Urinary bladder (tissue), 4 donors: Measurements from ENCODE around the gene SFXN1. TPM values are rescaled to one million over a fixed set of nuclear protein-coding genes. Genes with fewer than 3 reads are reported as not detected.

ENCODE experiments used
- DNase-seq: peaks from one replicate; pipeline ENCODE4 v3.0.0-alpha.2; 2015; ENCODE audit errors: extremely low spot score
- H3K27ac ChIP-seq: one replicate; pipeline ENCODE4 v1.5.1; 2013; ENCODE audit warnings: low read depth, mild to moderate bottlenecking, moderate library complexity
- H3K36me3 ChIP-seq: one replicate; pipeline ENCODE4 v1.6.1; 2013; ENCODE audit warnings: mild to moderate bottlenecking, moderate library complexity; ENCODE audit not compliant: insufficient read depth
- H3K4me1 ChIP-seq: one replicate; pipeline ENCODE4 v1.6.1; 2013; ENCODE audit warnings: mild to moderate bottlenecking, moderate library complexity; ENCODE audit not compliant: insufficient read depth
- H3K4me3 ChIP-seq: one replicate; pipeline ENCODE4 v1.5.1; 2013; ENCODE audit warnings: low read depth, low read length
- WGBS: extraction: QIAGEN DNeasy Blood & Tissue Kit; methylation state at CpG from one replicate; pipeline ENCODE4 v1.1.7; 2013; 5-methylcytosine and 5-hydroxymethylcytosine counted together
- polyA plus RNA-seq: library from polyadenylated mRNA; stranded (reverse); fragments of 200-250 nt; gene quantifications from one replicate; pipeline ENCODE4 v1.2.3, GENCODE V29; 2013
- total RNA-seq: library from RNA; depleted of rRNA; stranded (reverse); fragments of >200 nt; gene quantifications from one replicate; pipeline ENCODE4 v1.2.3, GENCODE V29; 2014
- donor health status: healthy with polysubstance abuse.
- donor health status: healthy.

Gene SFXN1
- total and polyA plus RNA-seq, 2 donors = 14.3 to 36.5 TPM

DNA sequence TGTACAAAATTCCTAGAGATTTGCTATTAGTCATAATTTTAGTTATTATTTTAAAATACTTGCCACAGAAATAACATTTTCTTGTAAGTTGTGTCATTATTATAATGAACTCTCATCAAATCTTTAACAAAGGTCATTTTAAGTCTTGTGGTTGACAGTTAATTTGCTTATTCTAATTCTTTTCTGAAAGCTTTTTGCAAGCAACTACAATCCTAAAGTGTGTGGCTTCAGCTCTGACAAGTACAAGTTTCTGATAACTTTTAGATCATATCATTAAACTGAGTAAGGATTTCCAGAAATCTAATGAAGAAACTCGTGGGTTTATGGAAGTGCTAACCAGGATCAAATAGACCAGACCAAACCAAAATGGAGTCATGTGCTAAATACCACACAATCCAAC lies 86.4 kb downstream of the SFXN1 start:
- H3K4me3 ChIP-seq = no peak overlapping the region
- no peak for DNase-seq
- 16% methylated on average over 1 of the region's 1 CpG for WGBS
- no peaks in the 10 kb centered on the region for H3K4me1 ChIP-seq
- no peak overlapping the region for H3K27ac ChIP-seq
- H3K36me3 ChIP-seq = no peaks in the 10 kb centered on the region

DNA sequence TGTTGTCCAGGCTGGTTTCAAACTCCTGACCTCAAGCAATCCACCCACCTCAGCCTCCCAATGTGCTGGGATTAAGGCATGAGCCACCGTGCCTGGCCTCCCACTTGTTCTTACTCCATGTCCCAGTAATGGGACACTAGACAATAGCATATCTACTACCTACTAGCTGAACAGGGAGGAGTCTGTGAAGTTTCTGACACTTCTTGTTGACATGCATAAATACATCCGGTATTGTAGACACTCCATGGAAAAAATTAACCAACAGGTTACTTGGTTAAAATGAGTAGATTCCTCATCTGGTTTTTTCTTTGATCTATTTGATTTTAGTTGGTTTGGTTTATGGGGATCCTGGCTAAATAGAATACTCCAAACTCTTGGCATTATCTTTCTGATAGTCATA lies 88.3 kb downstream of the SFXN1 start:
- DNase-seq = no peak
- Histone ChIP-seq H3K36me3 (no peaks in the 10 kb centered on the region), H3K4me3 (no peak overlapping the region), H3K4me1 (no peaks in the 10 kb centered on the region), H3K27ac (no peak overlapping the region)
- 87% methylated on average over 2 of the region's 2 CpGs for WGBS

DNA sequence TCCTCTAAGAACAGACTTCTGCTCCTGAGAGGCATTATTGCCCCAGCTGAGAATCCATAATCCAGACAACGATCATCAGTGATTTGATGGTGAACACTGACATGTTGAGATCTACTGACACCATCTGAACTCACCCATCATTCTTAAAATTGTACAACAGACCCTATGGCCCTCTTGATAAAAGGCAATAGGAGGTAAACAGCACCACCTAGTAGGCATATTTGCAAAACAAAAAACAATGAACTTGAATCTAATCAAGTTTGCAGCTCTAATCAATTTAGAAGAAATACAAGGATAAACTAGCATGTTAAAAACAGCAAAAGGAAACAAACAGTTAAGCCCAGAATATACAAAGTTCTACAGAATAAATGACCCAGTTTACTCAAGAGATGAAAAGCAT lies 89.6 kb downstream of the SFXN1 start:
- no peak overlapping the region for H3K27ac ChIP-seq
- WGBS = 69% methylated on average over 1 of the region's 1 CpG
- no peaks in the 10 kb centered on the region for H3K36me3 ChIP-seq
- no peak for DNase-seq
- H3K4me1 ChIP-seq = no peaks in the 10 kb centered on the region
- H3K4me3 ChIP-seq = no peak overlapping the region

DNA sequence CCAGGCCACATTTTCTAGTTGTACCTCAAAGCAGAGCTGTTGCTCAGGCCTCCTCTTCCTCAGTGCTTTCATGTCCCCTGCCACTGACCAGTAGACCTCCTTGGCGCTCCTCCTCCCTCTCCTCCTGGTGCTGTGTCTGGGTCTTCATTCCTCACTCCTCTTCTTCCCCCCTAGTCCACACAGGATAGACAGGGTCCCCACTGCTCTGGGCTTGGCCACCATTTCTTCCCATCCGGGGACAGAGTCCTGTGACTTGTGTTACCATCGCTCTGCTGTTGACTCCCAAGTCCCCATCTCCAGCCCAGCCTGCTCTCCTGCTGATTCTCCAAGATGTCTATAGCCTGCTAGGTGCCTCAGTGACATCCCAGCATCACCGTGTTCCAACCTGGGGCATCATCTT lies 91.3 kb downstream of the SFXN1 start:
- no peaks in the 10 kb centered on the region for H3K36me3 ChIP-seq
- H3K27ac ChIP-seq = no peak overlapping the region
- H3K4me3 ChIP-seq = no peak overlapping the region
- DNase-seq = no peak
- H3K4me1 ChIP-seq = no peaks in the 10 kb centered on the region
- 94% methylated on average over 4 of the region's 4 CpGs for WGBS

DNA sequence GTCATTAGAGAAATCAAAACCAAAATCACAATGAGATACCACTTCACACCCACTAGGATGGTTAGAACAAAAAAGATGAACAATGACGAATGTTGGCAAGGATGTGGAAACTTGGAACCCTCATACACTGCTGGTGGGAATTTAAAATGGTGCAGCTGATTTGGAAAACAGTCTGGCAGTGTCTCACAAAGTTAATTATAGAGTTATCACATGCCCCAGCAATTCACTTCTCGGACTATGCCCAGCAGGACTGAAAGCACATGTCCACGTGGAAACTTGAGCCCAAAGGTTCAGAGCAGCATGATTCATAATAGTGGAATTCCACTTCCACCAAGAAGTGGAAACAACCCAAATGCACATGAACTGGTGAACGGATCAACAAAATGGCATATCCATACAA lies 94.5 kb downstream of the SFXN1 start:
- Histone ChIP-seq H3K27ac (no peak overlapping the region), H3K4me1 (no peaks in the 10 kb centered on the region), H3K36me3 (no peaks in the 10 kb centered on the region), H3K4me3 (no peak overlapping the region)
- 59% methylated on average over 4 of the region's 4 CpGs for WGBS
- DNase-seq = no peak

DNA sequence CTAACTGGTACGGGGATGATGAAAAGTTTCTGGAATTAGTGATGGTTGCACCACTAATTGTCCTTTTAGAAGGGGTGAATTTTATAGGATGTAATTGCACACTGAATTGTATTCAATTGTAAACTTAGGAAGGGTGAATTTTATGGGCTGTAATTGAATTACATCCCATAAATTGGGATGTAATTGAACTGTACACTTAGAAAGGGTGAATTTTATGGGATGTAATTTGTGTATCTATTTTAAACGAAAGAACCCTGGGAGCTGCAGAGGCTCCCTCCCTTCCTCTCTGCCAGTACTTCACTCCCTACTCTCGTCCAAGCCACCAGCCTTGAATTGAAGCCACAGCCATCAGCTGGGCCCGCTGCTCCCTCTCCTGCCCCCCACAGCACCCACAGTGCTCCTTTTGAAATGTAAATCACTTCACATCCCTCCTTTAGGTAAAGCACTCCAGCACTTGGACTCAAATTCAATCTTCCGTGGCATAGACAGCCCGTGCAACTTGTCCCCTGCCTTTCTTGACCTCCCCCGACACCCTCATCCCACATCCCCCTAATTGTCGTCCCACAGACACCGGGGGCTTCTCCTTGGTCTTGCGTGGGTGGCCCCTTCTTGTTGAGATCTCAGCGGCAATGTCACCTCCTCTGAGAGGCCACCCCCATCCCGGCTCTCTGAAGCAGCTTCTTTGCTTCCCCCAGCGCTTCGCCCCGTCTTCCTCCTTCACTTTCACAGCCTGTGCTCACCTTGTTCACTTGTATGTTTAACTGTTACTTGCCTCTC lies 95.3 kb downstream of the SFXN1 start:
- Histone ChIP-seq H3K27ac (no peak overlapping the region), H3K4me1 (no peaks in the 10 kb centered on the region), H3K36me3 (no peaks in the 10 kb centered on the region), H3K4me3 (no peak overlapping the region)
- no peak for DNase-seq
- 17% methylated on average over 15 of the region's 15 CpGs for WGBS

DNA sequence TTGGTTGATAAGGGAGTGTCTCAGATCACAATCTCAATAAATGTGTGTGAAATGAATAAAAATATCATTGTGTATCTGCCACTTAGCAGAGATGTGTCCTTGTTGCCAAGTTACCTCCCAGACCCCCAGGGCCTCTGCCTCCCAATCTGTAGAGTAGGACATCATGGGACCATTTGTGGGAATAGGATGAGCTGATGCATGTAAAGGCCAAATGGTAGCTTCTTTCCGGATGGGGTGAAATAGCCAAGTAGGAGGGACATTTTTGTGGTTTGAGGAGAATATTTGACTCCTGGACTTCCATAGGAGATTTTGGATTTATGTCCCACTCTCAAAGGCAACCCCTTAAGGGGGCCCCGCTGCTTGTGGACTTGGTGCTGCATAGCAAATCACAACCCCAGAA lies 96.9 kb downstream of the SFXN1 start:
- H3K4me1 ChIP-seq = no peaks in the 10 kb centered on the region
- H3K36me3 ChIP-seq = no peaks in the 10 kb centered on the region
- H3K4me3 ChIP-seq = no peak overlapping the region
- no peak overlapping the region for H3K27ac ChIP-seq
- no peak for DNase-seq
- WGBS = 90% methylated on average over 2 of the region's 2 CpGs

DNA sequence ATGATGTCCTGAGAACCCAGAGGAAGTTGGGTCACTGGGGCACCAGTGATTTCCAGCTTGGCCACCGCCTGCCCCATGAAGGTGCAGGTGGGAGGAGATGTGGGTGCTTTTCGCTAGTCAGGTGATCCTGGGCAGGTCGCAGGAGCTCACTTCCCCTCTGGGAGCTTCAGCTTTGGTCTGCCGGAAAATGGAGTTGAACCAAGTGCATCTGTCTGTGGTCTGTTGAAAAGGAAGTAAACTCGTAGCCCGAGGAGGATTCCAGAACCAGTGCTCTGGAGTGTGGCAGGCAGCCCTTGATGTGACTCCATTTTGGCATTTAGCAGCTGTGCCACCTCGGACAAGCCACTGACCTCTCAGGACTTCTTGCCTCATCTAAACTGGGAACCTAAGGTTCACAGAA lies 97.7 kb downstream of the SFXN1 start:
- WGBS = 71% methylated on average over 7 of the region's 7 CpGs

DNA sequence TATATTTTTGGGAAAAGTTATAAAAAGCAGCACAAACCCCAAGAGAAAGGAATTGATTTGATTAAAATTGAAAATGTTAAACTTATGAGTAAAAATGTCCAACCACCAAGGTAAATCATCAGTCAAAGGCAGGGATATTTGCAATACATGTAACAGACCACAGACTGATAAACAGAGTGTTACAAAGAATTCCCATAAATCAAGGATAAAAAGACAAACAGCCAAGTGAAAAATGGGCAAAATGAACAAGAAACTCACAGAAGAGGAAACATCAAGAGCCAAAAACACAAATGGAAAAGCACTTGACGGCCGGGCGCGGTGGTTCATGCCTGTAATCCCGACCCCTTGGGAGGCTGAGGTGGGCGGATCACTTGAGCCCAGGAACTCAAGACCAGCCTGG lies 98.2 kb downstream of the SFXN1 start:
- 85% methylated on average over 6 of the region's 6 CpGs for WGBS
- H3K4me3 ChIP-seq = no peak overlapping the region
- H3K4me1 ChIP-seq = no peaks in the 10 kb centered on the region
- H3K36me3 ChIP-seq = no peaks in the 10 kb centered on the region
- no peak for DNase-seq
- H3K27ac ChIP-seq = no peak overlapping the region

More for the DNA sequence above, 97.7 kb downstream of the SFXN1 start:
- no peak for DNase-seq
- no peak overlapping the region for H3K4me3 ChIP-seq
- H3K27ac ChIP-seq = no peak overlapping the region
- H3K36me3 ChIP-seq = no peaks in the 10 kb centered on the region
- H3K4me1 ChIP-seq = no peaks in the 10 kb centered on the region

Other genes with a start within 250 kb of the SFXN1 start
- 4.2 TPM for gene DRD1, start 34.4 kb upstream of the SFXN1 start, total RNA-seq
- gene DRD1, start 34.4 kb upstream of the SFXN1 start, polyA plus RNA-seq = 0.81 TPM
- 1.4 TPM for gene HRH2, start 179.5 kb downstream of the SFXN1 start, total RNA-seq
- 6.2 TPM for gene HRH2, start 179.5 kb downstream of the SFXN1 start, polyA plus RNA-seq